GM12878 (cell line): ENCODE results near the gene SYNDIG1.

Experiments used
- CREB1 ChIP-seq: IDR thresholded peaks from 2 replicates; pipeline ENCODE4 v1.6.1; 2012; ENCODE audit warnings: low read depth, mild to moderate bottlenecking, inconsistent platforms
- TF ChIP-seq, protein P1 (sequence below), 3 experiments: IDR thresholded peaks in 2 of 3; conservative IDR thresholded peaks in 1 of 3; 2 replicates each; pipeline ENCODE4 v1.5.1; 2011; ENCODE audit warnings: low read depth in 3 of 3, low read length in 3 of 3, mild to moderate bottlenecking in 3 of 3, control low read depth in 2 of 3, moderate library complexity in 2 of 3, inconsistent platforms in 1 of 3, mixed read lengths in 1 of 3; ENCODE audit not compliant: control insufficient read depth in 2 of 3, insufficient read depth in 1 of 3; ENCODE audit errors: extremely low read depth in 1 of 3

DNA sequence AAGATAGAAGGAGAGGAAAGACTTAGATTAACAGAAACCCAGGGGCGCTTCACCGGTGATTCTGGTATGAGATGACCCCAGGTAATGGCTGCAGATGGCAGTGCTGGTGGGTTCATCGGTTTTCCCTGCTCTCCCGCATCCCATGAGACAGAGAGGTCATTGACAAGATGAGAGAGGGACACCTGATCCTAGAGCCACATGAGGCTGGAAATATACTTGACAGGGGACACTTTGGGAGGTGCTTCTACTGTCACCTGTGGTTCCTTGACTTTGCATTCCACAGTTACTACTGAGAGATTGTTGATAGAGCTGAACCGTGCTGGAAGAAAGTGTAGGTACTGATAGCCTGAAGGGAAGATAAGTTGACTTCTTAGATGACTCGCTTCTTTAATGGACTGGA, 74.3 kb downstream of the SYNDIG1 start:
- TF ChIP-seq, protein P1, sequence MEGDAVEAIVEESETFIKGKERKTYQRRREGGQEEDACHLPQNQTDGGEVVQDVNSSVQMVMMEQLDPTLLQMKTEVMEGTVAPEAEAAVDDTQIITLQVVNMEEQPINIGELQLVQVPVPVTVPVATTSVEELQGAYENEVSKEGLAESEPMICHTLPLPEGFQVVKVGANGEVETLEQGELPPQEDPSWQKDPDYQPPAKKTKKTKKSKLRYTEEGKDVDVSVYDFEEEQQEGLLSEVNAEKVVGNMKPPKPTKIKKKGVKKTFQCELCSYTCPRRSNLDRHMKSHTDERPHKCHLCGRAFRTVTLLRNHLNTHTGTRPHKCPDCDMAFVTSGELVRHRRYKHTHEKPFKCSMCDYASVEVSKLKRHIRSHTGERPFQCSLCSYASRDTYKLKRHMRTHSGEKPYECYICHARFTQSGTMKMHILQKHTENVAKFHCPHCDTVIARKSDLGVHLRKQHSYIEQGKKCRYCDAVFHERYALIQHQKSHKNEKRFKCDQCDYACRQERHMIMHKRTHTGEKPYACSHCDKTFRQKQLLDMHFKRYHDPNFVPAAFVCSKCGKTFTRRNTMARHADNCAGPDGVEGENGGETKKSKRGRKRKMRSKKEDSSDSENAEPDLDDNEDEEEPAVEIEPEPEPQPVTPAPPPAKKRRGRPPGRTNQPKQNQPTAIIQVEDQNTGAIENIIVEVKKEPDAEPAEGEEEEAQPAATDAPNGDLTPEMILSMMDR (IDR thresholded peaks at IDR 0.05 in 2 of 3, conservative IDR thresholded peaks at IDR 0.05 in 1 of 3; ENCODE audit: control insufficient read depth in 2 of 3, extremely low read depth in 1 of 3, insufficient read depth in 1 of 3, low read depth in 3 of 3, low read length in 3 of 3) = no peak
- no peak for TF ChIP-seq CREB1
